Measurements from ENCODE around the gene EGLN3.

- TF ChIP-seq, protein P1, sequence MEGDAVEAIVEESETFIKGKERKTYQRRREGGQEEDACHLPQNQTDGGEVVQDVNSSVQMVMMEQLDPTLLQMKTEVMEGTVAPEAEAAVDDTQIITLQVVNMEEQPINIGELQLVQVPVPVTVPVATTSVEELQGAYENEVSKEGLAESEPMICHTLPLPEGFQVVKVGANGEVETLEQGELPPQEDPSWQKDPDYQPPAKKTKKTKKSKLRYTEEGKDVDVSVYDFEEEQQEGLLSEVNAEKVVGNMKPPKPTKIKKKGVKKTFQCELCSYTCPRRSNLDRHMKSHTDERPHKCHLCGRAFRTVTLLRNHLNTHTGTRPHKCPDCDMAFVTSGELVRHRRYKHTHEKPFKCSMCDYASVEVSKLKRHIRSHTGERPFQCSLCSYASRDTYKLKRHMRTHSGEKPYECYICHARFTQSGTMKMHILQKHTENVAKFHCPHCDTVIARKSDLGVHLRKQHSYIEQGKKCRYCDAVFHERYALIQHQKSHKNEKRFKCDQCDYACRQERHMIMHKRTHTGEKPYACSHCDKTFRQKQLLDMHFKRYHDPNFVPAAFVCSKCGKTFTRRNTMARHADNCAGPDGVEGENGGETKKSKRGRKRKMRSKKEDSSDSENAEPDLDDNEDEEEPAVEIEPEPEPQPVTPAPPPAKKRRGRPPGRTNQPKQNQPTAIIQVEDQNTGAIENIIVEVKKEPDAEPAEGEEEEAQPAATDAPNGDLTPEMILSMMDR (conservative IDR thresholded peaks at IDR 0.05 in 1 of 2, IDR thresholded peaks at IDR 0.05 in 1 of 2; ENCODE audit: extremely low read depth in 1 of 2, insufficient read depth in 1 of 2, low read depth in 1 of 2, low read length in 2 of 2), result no peak
- TF ChIP-seq EZH2 (IDR thresholded peaks at IDR 0.05; ENCODE audit: borderline replicate concordance, low read length), result no peak
Observed at GRCh38 chr14:33962016-33962415, 11.1 kb upstream of the EGLN3 start.

All from mammary epithelial cell (primary cell).